SJSA1 (cell line): Measurements from ENCODE around the gene GAMT. TPM values are rescaled to one million over a fixed set of nuclear protein-coding genes. Genes with fewer than 3 reads are reported as not detected.
"Not testable (repeated sequence)": the region's sequence is repeated elsewhere in the genome, so short reads cannot be mapped to it uniquely, and the experiment has no call there.

Source experiments
- DNase-seq, 2 experiments: peaks; one replicate each; pipeline ENCODE4 v3.0.0-alpha.2; 2015 to 2020; ENCODE audit warnings: low spot score in 2 of 2, low read depth in 1 of 2
- H3K27ac ChIP-seq: fragments of 250-450 bp; sonication (Bioruptor Pico); 2 replicates; pipeline ENCODE4 v1.5.1; 2020; ENCODE audit warnings: mild to moderate bottlenecking, moderate library complexity
- H3K27me3 ChIP-seq: fragments of 250-450 bp; sonication (Bioruptor Pico); replicated peaks from 2 replicates; pipeline ENCODE4 v1.5.1; 2020; ENCODE audit warnings: mild to moderate bottlenecking, moderate library complexity
- H3K36me3 ChIP-seq: fragments of 250-450 bp; sonication (Bioruptor Pico); 2 replicates; pipeline ENCODE4 v1.5.1; 2020; ENCODE audit warnings: mild to moderate bottlenecking
- H3K4me1 ChIP-seq: fragments of 250-450 bp; sonication (Bioruptor Pico); replicated peaks from 2 replicates; pipeline ENCODE4 v1.6.1; 2021; ENCODE audit warnings: mild to moderate bottlenecking
- H3K4me3 ChIP-seq: fragments of 250-450 bp; sonication (Bioruptor Pico); 2 replicates; pipeline ENCODE4 v1.5.1; 2020; ENCODE audit warnings: mild to moderate bottlenecking
- H3K9me3 ChIP-seq: fragments of 250-450 bp; sonication (Bioruptor Pico); replicated peaks from 2 replicates; pipeline ENCODE4 v1.5.1; 2020; ENCODE audit warnings: mild to moderate bottlenecking
- total RNA-seq: library from RNA; depleted of rRNA; stranded (reverse); fragments of >200 nt; shearing (Covaris generic); gene quantifications from 2 replicates; pipeline ENCODE4 v1.2.3, GENCODE V29; 2014

The GAMT gene
- total RNA-seq, 1 experiment from 2014 or later = 35.8 TPM

GRCh38 chr19:1439525-1440417, 38.4 kb upstream of the GAMT start:
- Histone ChIP-seq H3K4me3 (peak overlapping the region; percentile 97), H3K4me1 (peaks cover 12% of the 10 kb centered on the region), H3K36me3 (peaks cover 68% of the 10 kb centered on the region)
- H3K9me3 ChIP-seq, H3K27me3 ChIP-seq, H3K27ac ChIP-seq, DNase-seq: not testable (repeated sequence)

GRCh38 chr19:1438933-1439354, 37.6 kb upstream of the GAMT start:
- peak overlapping the region; percentile 97 for H3K4me3 ChIP-seq

GRCh38 chr19:1438035-1438932, 36.9 kb upstream of the GAMT start, which contains the start of gene RPS15:
TSS of gene RPS15 (plus strand) at chr19:1438396. CDS start at chr19:1438426, 30 bp downstream.
- peak within 1 kb of the TSS; percentile 97 for H3K4me3 ChIP-seq
- DNase-seq = peak; percentile 95
- H3K27me3 ChIP-seq = no peaks in the 10 kb centered on the region
- peak within 1 kb of the TSS; percentile 95 for H3K27ac ChIP-seq
- peaks cover 76% of the 10 kb centered on the region for H3K36me3 ChIP-seq
- peaks cover 12% of the 10 kb centered on the region for H3K4me1 ChIP-seq
- no peaks in the 10 kb centered on the region for H3K9me3 ChIP-seq

More at GRCh38 chr19:1438933-1439354, 37.6 kb upstream of the GAMT start:
- Histone ChIP-seq H3K9me3 (no peaks in the 10 kb centered on the region), H3K36me3 (peaks cover 73% of the 10 kb centered on the region), H3K4me1 (peaks cover 12% of the 10 kb centered on the region), H3K27me3 (no peaks in the 10 kb centered on the region), H3K27ac (peak overlapping the region; percentile 95)
- DNase-seq = no peak

GRCh38 chr19:1437609-1438008, 36.3 kb upstream of the GAMT start:
- Histone ChIP-seq H3K27me3 (no peaks in the 10 kb centered on the region), H3K4me3 (peak overlapping the region; percentile 97), H3K27ac (0 out of 2 replicates have a peak overlapping the region, but pooled peaks have one; percentile 95), H3K4me1 (peaks cover 12% of the 10 kb centered on the region), H3K36me3 (peaks cover 76% of the 10 kb centered on the region), H3K9me3 (no peaks in the 10 kb centered on the region)
- DNase-seq = no peak

DNA sequence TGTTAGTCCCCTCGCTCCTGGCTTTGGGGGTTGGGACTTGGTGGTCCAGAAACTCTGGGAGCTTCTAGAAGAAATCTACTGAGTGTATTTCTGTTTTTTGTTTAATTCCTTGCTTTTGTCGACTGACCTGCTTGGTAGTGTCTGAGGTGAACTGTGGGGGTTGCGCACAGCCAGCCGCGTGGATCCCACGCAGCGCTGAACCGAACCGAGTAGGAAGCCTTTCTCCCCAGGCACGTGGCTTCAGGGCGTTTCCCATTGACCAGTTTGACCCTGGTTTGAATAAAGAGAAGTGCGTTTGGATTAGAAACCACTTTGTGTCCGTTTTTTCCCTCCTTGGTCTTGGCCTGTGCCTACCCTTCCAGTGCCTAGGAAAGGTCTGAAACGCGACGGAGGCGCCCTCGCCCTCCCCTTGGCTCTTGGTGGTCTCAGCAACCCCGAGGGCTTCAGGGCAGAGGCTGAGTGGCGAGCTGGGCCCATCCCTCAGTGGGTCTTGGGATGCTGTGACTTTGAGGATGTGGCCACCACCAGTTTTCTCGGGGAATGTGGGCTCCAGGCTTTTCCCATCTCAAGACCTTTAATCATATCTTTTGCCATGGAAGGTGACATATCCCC, 34.1 kb upstream of the GAMT start:
- H3K9me3 ChIP-seq = no peaks in the 10 kb centered on the region
- H3K27ac ChIP-seq = no peak overlapping the region
- H3K4me3 ChIP-seq = no peak overlapping the region
- H3K27me3 ChIP-seq = no peaks in the 10 kb centered on the region
- H3K36me3 ChIP-seq = peaks cover 69% of the 10 kb centered on the region
- peaks cover 12% of the 10 kb centered on the region for H3K4me1 ChIP-seq
- no peak for DNase-seq

DNA sequence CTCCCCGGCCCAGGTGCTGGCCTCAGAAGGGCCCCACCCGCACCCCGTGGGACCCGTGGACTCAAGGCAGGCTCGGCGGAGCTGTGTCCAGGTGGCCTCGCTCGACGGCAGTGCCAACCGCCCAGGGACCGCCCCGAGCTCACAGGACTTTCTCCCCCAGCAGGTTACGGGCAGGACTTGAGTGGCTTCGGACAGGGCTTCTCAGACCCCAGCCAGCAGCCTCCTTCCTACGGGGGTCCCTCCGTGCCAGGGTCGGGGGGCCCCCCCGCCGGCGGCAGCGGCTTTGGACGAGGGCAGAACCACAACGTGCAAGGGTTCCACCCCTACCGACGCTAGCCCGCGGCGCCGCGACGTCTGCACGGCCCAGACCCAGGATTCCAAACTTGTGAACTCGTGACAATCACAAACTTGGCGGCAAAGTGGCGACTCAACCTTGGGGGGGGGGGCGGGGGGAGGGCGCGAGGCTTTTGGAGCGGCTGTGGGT, 33.3 kb upstream of the GAMT start:
- no peak for DNase-seq
- H3K9me3 ChIP-seq = no peaks in the 10 kb centered on the region
- H3K27me3 ChIP-seq = no peaks in the 10 kb centered on the region
- peaks cover 8% of the 10 kb centered on the region for H3K4me1 ChIP-seq
- no peak overlapping the region for H3K27ac ChIP-seq
- H3K4me3 ChIP-seq = no peak overlapping the region
- H3K36me3 ChIP-seq = peaks cover 67% of the 10 kb centered on the region

GRCh38 chr19:1434040-1434366, 32.7 kb upstream of the GAMT start:
- DNase-seq = no peak
- Histone ChIP-seq H3K4me3 (no peak overlapping the region), H3K27me3 (no peaks in the 10 kb centered on the region), H3K9me3 (no peaks in the 10 kb centered on the region), H3K4me1 (0 out of 2 replicates have a peak, but pooled peaks cover 4% of the 10 kb centered on the region), H3K27ac (no peak overlapping the region), H3K36me3 (peaks cover 67% of the 10 kb centered on the region)

DNA sequence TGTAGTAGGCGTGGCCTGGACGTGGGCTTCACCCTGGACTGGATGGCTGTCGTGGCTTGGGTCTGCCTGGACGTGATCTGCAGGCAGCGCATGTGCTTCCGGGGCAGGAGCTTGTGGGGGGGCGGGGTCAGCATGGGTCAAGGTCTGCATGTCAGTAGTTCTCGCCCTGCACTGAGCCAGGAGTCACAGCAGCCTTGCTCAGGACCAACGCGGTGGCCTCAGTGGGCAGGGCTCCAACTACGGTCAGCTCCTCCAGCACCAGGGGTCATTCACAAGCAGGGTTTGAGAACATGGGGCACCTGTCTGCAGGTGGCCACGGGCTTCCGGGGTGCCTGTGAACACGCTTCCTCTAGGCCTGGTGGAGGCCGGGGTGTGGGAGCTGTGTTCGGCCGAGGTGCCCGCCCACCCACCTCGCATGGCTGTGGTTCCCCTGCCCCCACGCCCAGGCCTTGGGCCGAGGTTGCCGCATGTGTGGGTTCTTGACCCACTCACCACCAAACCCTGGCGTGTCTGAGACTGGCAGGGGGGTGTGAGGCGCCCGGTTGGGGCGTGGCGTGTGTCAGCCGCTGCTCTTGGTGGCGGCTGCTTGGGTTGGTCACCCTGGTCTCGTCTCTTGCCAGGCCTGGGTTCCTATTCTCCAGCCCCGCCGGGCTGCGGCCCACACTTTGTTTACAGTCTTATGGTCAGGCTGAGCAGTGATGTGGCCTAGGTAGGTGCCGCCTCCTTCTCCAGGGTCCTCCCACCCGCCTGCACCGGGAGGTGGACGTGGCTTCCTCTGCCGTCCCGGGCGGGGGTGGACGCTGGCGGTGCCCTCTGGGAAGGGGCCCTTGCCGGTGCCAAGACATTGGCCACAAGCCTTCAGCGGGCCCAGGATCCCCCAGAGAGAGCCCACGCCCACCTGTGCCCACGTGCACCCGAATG, 32.0 kb upstream of the GAMT start:
- Histone ChIP-seq H3K27ac (no peak overlapping the region), H3K36me3 (peaks cover 67% of the 10 kb centered on the region), H3K4me3 (no peak overlapping the region), H3K4me1 (0 out of 2 replicates have a peak, but pooled peaks cover 4% of the 10 kb centered on the region), H3K9me3 (no peaks in the 10 kb centered on the region), H3K27me3 (no peaks in the 10 kb centered on the region)
- DNase-seq = no peak

GRCh38 chr19:1432507-1432887, 31.2 kb upstream of the GAMT start:
- Histone ChIP-seq H3K27me3 (no peaks in the 10 kb centered on the region), H3K4me3 (no peak overlapping the region), H3K9me3 (no peaks in the 10 kb centered on the region), H3K27ac (no peak overlapping the region), H3K4me1 (no peaks in the 10 kb centered on the region), H3K36me3 (peaks cover 73% of the 10 kb centered on the region)
- DNase-seq = no peak

- Histone ChIP-seq H3K27me3 (no peaks in the 10 kb centered on the region), H3K36me3 (peaks cover 79% of the 10 kb centered on the region), H3K4me1 (no peaks in the 10 kb centered on the region), H3K4me3 (no peak overlapping the region), H3K9me3 (no peaks in the 10 kb centered on the region), H3K27ac (no peak overlapping the region)
- DNase-seq = no peak
Observed at GRCh38 chr19:1431759-1432506, 30.6 kb upstream of the GAMT start.

DNA sequence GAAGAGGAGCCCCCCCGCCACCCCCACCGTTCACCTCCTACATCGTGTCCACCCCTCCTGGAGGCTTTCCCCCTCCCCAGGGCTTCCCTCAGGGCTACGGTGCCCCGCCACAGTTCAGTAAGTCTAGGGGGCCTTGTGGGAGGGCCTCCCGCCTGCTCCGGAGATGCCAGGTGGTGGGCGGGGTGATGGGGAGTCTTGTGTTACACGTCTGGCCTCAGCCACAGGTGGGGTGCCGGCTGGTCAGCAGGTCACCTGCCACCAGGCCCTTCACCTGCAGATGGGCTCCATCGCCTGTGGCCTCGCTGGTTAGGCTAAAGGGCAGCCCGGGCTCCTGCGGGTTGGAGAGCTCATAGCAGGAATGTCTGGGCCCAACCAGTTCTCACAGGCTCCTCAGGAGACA, 28.9 kb upstream of the GAMT start:
- no peak overlapping the region for H3K4me3 ChIP-seq
- no peaks in the 10 kb centered on the region for H3K27me3 ChIP-seq
- H3K36me3 ChIP-seq = peaks cover 84% of the 10 kb centered on the region
- no peak for DNase-seq
- H3K9me3 ChIP-seq = no peaks in the 10 kb centered on the region
- no peaks in the 10 kb centered on the region for H3K4me1 ChIP-seq
- no peak overlapping the region for H3K27ac ChIP-seq

DNA sequence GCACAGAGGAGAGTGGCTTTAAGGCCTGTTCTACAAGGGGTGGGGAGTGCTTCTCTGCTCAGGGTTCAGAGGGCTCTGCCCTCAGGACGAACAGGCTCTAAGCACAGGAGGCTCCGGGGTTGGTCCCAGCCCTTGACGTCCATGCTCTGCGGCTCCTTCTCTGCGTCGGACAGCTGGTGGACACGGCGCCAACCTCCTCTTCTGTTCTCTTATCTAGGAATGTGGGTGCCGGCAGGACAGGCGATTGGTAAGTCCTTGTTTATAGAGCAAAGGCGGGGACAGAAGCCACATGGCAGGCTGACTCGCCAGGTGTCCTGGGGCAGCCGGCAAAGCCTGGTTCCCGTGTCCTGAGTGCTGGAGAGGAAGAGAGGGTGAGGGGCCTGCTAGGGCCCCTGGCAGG, 28.4 kb upstream of the GAMT start:
- H3K27me3 ChIP-seq = no peaks in the 10 kb centered on the region
- no peak overlapping the region for H3K27ac ChIP-seq
- H3K36me3 ChIP-seq = peaks cover 88% of the 10 kb centered on the region
- no peaks in the 10 kb centered on the region for H3K4me1 ChIP-seq
- no peaks in the 10 kb centered on the region for H3K9me3 ChIP-seq
- H3K4me3 ChIP-seq = no peak overlapping the region
- DNase-seq = no peak
